ENCODE measurements around the gene KDM4C.
"Not testable (repeated sequence)": the region's sequence is repeated elsewhere in the genome, so short reads cannot be mapped to it uniquely, and the experiment has no call there.

KDM4C gene

GRCh38 chr9:6757456-6758247 lies at the start of gene KDM4C:
TSS of gene KDM4C (plus strand) at chr9:6757973. CDS start at chr9:6792989, 35,016 bp downstream.
- Histone ChIP-seq H3K9me3 (ENCODE audit: control insufficient read depth in 5 of 5, low read length in 5 of 5) (no peaks in the 10 kb centered on the region), H3K9ac (ENCODE audit: low read length in 5 of 5) (peak within 1 kb of the TSS; percentile 80 to 96 (median 94)), H3K36me3 (ENCODE audit: control insufficient read depth in 5 of 5, insufficient read depth in 5 of 5, low read length in 5 of 5) (no peaks in the 10 kb centered on the region), H3K27me3 (ENCODE audit: control insufficient read depth in 5 of 5, insufficient read depth in 4 of 5, low read length in 5 of 5) (no peaks in the 10 kb centered on the region), H3K4me3 (ENCODE audit: low read depth in 1 of 5, low read length in 5 of 5) (peak within 1 kb of the TSS; percentile 86 to 93 (median 91)), H3K27ac (ENCODE audit: low read depth, low read length) (peak within 1 kb of the TSS; percentile 97), H3K4me1 (ENCODE audit: control insufficient read depth in 5 of 5, insufficient read depth in 5 of 5, low read length in 5 of 5) (peaks cover 0 to 29% (median 14%) of the 10 kb centered on the region in 5 donors)

GRCh38 chr9:6708732-6709131 lies 49.0 kb upstream of the KDM4C start:
- Histone ChIP-seq H3K9me3 (ENCODE audit: control insufficient read depth in 5 of 5, low read length in 5 of 5) (peaks cover 0 to 5% (median 0%) of the 10 kb centered on the region in 5 donors), H3K36me3 (ENCODE audit: control insufficient read depth in 5 of 5, insufficient read depth in 5 of 5, low read length in 5 of 5) (no peaks in the 10 kb centered on the region), H3K27me3 (ENCODE audit: control insufficient read depth in 5 of 5, insufficient read depth in 4 of 5, low read length in 5 of 5) (no peaks in the 10 kb centered on the region), H3K9ac (ENCODE audit: low read length in 5 of 5) (no peak overlapping the region), H3K4me1 (ENCODE audit: control insufficient read depth in 5 of 5, insufficient read depth in 5 of 5, low read length in 5 of 5) (peaks cover 0 to 10% (median 3%) of the 10 kb centered on the region in 5 donors), H3K27ac (ENCODE audit: low read depth, low read length) (no peak overlapping the region), H3K4me3 (ENCODE audit: low read depth in 1 of 5, low read length in 5 of 5) (no peak overlapping the region)

GRCh38 chr9:6711403-6711802 lies 46.4 kb upstream of the KDM4C start:
- H3K9me3 ChIP-seq (ENCODE audit: control insufficient read depth in 5 of 5, low read length in 5 of 5), result peaks cover 0 to 5% (median 0%) of the 10 kb centered on the region in 5 donors
- H3K4me3 ChIP-seq (ENCODE audit: low read depth in 1 of 5, low read length in 5 of 5), result no peak overlapping the region
- H3K4me1 ChIP-seq (ENCODE audit: control insufficient read depth in 5 of 5, insufficient read depth in 5 of 5, low read length in 5 of 5), result peaks cover 0 to 10% (median 9%) of the 10 kb centered on the region in 5 donors
- no peak overlapping the region for H3K9ac ChIP-seq (ENCODE audit: low read length in 5 of 5)
- H3K36me3 ChIP-seq (ENCODE audit: control insufficient read depth in 5 of 5, insufficient read depth in 5 of 5, low read length in 5 of 5), result no peaks in the 10 kb centered on the region
- peaks cover 0 to 3% (median 0%) of the 10 kb centered on the region in 5 donors for H3K27me3 ChIP-seq (ENCODE audit: control insufficient read depth in 5 of 5, insufficient read depth in 4 of 5, low read length in 5 of 5)
- H3K27ac ChIP-seq (ENCODE audit: low read depth, low read length), result no peak overlapping the region

- no peak overlapping the region for H3K27ac ChIP-seq (ENCODE audit: low read depth, low read length)
- peaks cover 0 to 3% (median 0%) of the 10 kb centered on the region in 5 donors for H3K27me3 ChIP-seq (ENCODE audit: control insufficient read depth in 5 of 5, insufficient read depth in 4 of 5, low read length in 5 of 5)
- no peak overlapping the region for H3K9ac ChIP-seq (ENCODE audit: low read length in 5 of 5)
- peaks cover 0 to 5% (median 0%) of the 10 kb centered on the region in 5 donors for H3K9me3 ChIP-seq (ENCODE audit: control insufficient read depth in 5 of 5, low read length in 5 of 5)
- no peak overlapping the region for H3K4me3 ChIP-seq (ENCODE audit: low read depth in 1 of 5, low read length in 5 of 5)
- H3K36me3 ChIP-seq (ENCODE audit: control insufficient read depth in 5 of 5, insufficient read depth in 5 of 5, low read length in 5 of 5), result no peaks in the 10 kb centered on the region
- H3K4me1 ChIP-seq (ENCODE audit: control insufficient read depth in 5 of 5, insufficient read depth in 5 of 5, low read length in 5 of 5), result peaks cover 0 to 12% (median 10%) of the 10 kb centered on the region in 5 donors
Measured at GRCh38 chr9:6712041-6712440, 45.7 kb upstream of the KDM4C start.

GRCh38 chr9:6714176-6714575 lies 43.6 kb upstream of the KDM4C start:
- H3K9ac ChIP-seq (ENCODE audit: low read length in 5 of 5), result no peak overlapping the region
- H3K9me3 ChIP-seq (ENCODE audit: control insufficient read depth in 5 of 5, low read length in 5 of 5), result no peaks in the 10 kb centered on the region
- no peak overlapping the region for H3K27ac ChIP-seq (ENCODE audit: low read depth, low read length)
- no peak overlapping the region for H3K4me3 ChIP-seq (ENCODE audit: low read depth in 1 of 5, low read length in 5 of 5)
- H3K4me1 ChIP-seq (ENCODE audit: control insufficient read depth in 5 of 5, insufficient read depth in 5 of 5, low read length in 5 of 5), result peaks cover 0 to 12% (median 10%) of the 10 kb centered on the region in 5 donors
- H3K36me3 ChIP-seq (ENCODE audit: control insufficient read depth in 5 of 5, insufficient read depth in 5 of 5, low read length in 5 of 5), result no peaks in the 10 kb centered on the region
- peaks cover 0 to 3% (median 0%) of the 10 kb centered on the region in 5 donors for H3K27me3 ChIP-seq (ENCODE audit: control insufficient read depth in 5 of 5, insufficient read depth in 4 of 5, low read length in 5 of 5)

- H3K9ac ChIP-seq (ENCODE audit: low read length in 5 of 5); H3K27ac ChIP-seq (ENCODE audit: low read depth, low read length); H3K36me3 ChIP-seq (ENCODE audit: control insufficient read depth in 5 of 5, insufficient read depth in 5 of 5, low read length in 5 of 5); H3K9me3 ChIP-seq (ENCODE audit: control insufficient read depth in 5 of 5, low read length in 5 of 5); H3K27me3 ChIP-seq (ENCODE audit: control insufficient read depth in 5 of 5, insufficient read depth in 4 of 5, low read length in 5 of 5): not testable (repeated sequence)
- peak overlapping the region in 3 of 5 donors; percentile 62 to 66 (median 64) for H3K4me3 ChIP-seq (ENCODE audit: low read depth in 1 of 5, low read length in 5 of 5)
- H3K4me1 ChIP-seq (ENCODE audit: control insufficient read depth in 5 of 5, insufficient read depth in 5 of 5, low read length in 5 of 5), result peaks cover 0 to 12% (median 10%) of the 10 kb centered on the region in 5 donors
Measured at GRCh38 chr9:6715153-6715754, 42.5 kb upstream of the KDM4C start.

- H3K27ac ChIP-seq (ENCODE audit: low read depth, low read length), result no peak overlapping the region
Measured at GRCh38 chr9:6715755-6716643, 41.8 kb upstream of the KDM4C start.

GRCh38 chr9:6716766-6717165 lies 41.0 kb upstream of the KDM4C start:
- peak overlapping the region in 2 of 5 donors; percentile 61 to 66 for H3K4me3 ChIP-seq (ENCODE audit: low read depth in 1 of 5, low read length in 5 of 5)
- H3K9ac ChIP-seq (ENCODE audit: low read length in 5 of 5), result no peak overlapping the region
- no peak overlapping the region for H3K27ac ChIP-seq (ENCODE audit: low read depth, low read length)
- peaks cover 0 to 3% (median 0%) of the 10 kb centered on the region in 5 donors for H3K27me3 ChIP-seq (ENCODE audit: control insufficient read depth in 5 of 5, insufficient read depth in 4 of 5, low read length in 5 of 5)
- no peaks in the 10 kb centered on the region for H3K9me3 ChIP-seq (ENCODE audit: control insufficient read depth in 5 of 5, low read length in 5 of 5)
- no peaks in the 10 kb centered on the region for H3K36me3 ChIP-seq (ENCODE audit: control insufficient read depth in 5 of 5, insufficient read depth in 5 of 5, low read length in 5 of 5)
- H3K4me1 ChIP-seq (ENCODE audit: control insufficient read depth in 5 of 5, insufficient read depth in 5 of 5, low read length in 5 of 5), result peaks cover 0 to 12% (median 10%) of the 10 kb centered on the region in 5 donors

More at GRCh38 chr9:6715755-6716643, 41.8 kb upstream of the KDM4C start:
- no peaks in the 10 kb centered on the region for H3K9me3 ChIP-seq (ENCODE audit: control insufficient read depth in 5 of 5, low read length in 5 of 5)
- no peaks in the 10 kb centered on the region for H3K36me3 ChIP-seq (ENCODE audit: control insufficient read depth in 5 of 5, insufficient read depth in 5 of 5, low read length in 5 of 5)
- peak overlapping the region; percentile 61 to 83 (median 66) for H3K4me3 ChIP-seq (ENCODE audit: low read depth in 1 of 5, low read length in 5 of 5)
- peaks cover 0 to 3% (median 0%) of the 10 kb centered on the region in 5 donors for H3K27me3 ChIP-seq (ENCODE audit: control insufficient read depth in 5 of 5, insufficient read depth in 4 of 5, low read length in 5 of 5)
- H3K4me1 ChIP-seq (ENCODE audit: control insufficient read depth in 5 of 5, insufficient read depth in 5 of 5, low read length in 5 of 5), result peaks cover 0 to 12% (median 10%) of the 10 kb centered on the region in 5 donors
- H3K9ac ChIP-seq (ENCODE audit: low read length in 5 of 5), result peak overlapping the region in 2 of 5 donors; percentile 38 to 48

GRCh38 chr9:6723881-6724420 lies 33.8 kb upstream of the KDM4C start:
- H3K9me3 ChIP-seq (ENCODE audit: control insufficient read depth in 5 of 5, low read length in 5 of 5), result no peaks in the 10 kb centered on the region
- H3K36me3 ChIP-seq (ENCODE audit: control insufficient read depth in 5 of 5, insufficient read depth in 5 of 5, low read length in 5 of 5), result no peaks in the 10 kb centered on the region
- H3K27me3 ChIP-seq (ENCODE audit: control insufficient read depth in 5 of 5, insufficient read depth in 4 of 5, low read length in 5 of 5), result no peaks in the 10 kb centered on the region
- no peak overlapping the region for H3K4me3 ChIP-seq (ENCODE audit: low read depth in 1 of 5, low read length in 5 of 5)
- H3K27ac ChIP-seq (ENCODE audit: low read depth, low read length), result no peak overlapping the region
- H3K4me1 ChIP-seq (ENCODE audit: control insufficient read depth in 5 of 5, insufficient read depth in 5 of 5, low read length in 5 of 5), result no peaks in the 10 kb centered on the region
- H3K9ac ChIP-seq (ENCODE audit: low read length in 5 of 5), result no peak overlapping the region
